Stimulated activated CD8-positive, alpha-beta memory T cell treated with anti-CD3 and anti-CD28 coated beads, Interleukin-7, amount 100 ng/mL, for 48 hours (primary cell): ENCODE measurements around the gene POLR1E.
"Not testable (repeated sequence)": the region's sequence is repeated elsewhere in the genome, so short reads cannot be mapped to it uniquely, and the experiment has no call there.

Experiments used
- DNase-seq, 2 donors: peaks; one replicate each; pipeline ENCODE4 v3.0.0-alpha.2; 2020; ENCODE audit warnings: low read depth in 1 of 2; ENCODE audit errors: extremely low read depth in 1 of 2

POLR1E gene

GRCh38 chr9:37464426-37465248, 21.1 kb upstream of the POLR1E start:
- DNase-seq: peak in 1 of 2 donors; percentile 44

GRCh38 chr9:37465249-37466036, 20.3 kb upstream of the POLR1E start, which contains the start of gene ZBTB5:
Gene ZBTB5, minus strand, starts transcription at chr9:37465450. Its CDS starts 22,899 bp downstream, at chr9:37442551.
- DNase-seq: peak; percentile 96 to 99

GRCh38 chr9:37466037-37466709, 19.6 kb upstream of the POLR1E start:
- DNase-seq: peak in 1 of 2 donors; percentile 20

- not testable (repeated sequence) for DNase-seq
These were observed 18.2 kb upstream of the POLR1E start for GRCh38 chr9:37467530-37467929.

- no peak for DNase-seq
These were observed 17.1 kb upstream of the POLR1E start for GRCh38 chr9:37468620-37469019.

- DNase-seq: no peak
These were observed 13.6 kb upstream of the POLR1E start for GRCh38 chr9:37471942-37472684.

- not testable (repeated sequence) for DNase-seq
These were observed 11.8 kb upstream of the POLR1E start for GRCh38 chr9:37473982-37474381.

- DNase-seq: no peak
These were observed 11.3 kb upstream of the POLR1E start for GRCh38 chr9:37474438-37474837.

GRCh38 chr9:37476930-37477329, 8.8 kb upstream of the POLR1E start:
- no peak for DNase-seq

GRCh38 chr9:37477443-37477842, 8.3 kb upstream of the POLR1E start:
- not testable (repeated sequence) for DNase-seq

- not testable (repeated sequence) for DNase-seq
These were observed 7.6 kb upstream of the POLR1E start for GRCh38 chr9:37477987-37478619.

- DNase-seq: no peak
These were observed 5.0 kb upstream of the POLR1E start for GRCh38 chr9:37480759-37481158.

- no peak for DNase-seq
These were observed 488 bp downstream of the POLR1E start for GRCh38 chr9:37486256-37486615.

GRCh38 chr9:37486616-37487548, 1.1 kb downstream of the POLR1E start:
- DNase-seq: no peak

- no peak for DNase-seq
These were observed 6.2 kb downstream of the POLR1E start for GRCh38 chr9:37491939-37492338.

- DNase-seq: no peak
These were observed 9.8 kb downstream of the POLR1E start for GRCh38 chr9:37495571-37495970.

GRCh38 chr9:37496020-37496419, 10.3 kb downstream of the POLR1E start:
- no peak for DNase-seq

- no peak for DNase-seq
These were observed 11.6 kb downstream of the POLR1E start for GRCh38 chr9:37497320-37497719.

- no peak for DNase-seq
These were observed 12.7 kb downstream of the POLR1E start for GRCh38 chr9:37498457-37498856.
